Loucy (cell line): ENCODE measurements around the gene WEE2.

Experiments used
- CTCF ChIP-seq: fragments of 200-600 bp; sonication (generic); conservative IDR thresholded peaks from 2 replicates; pipeline ENCODE4 v1.5.1; 2014; ENCODE audit warnings: mild to moderate bottlenecking, antibody characterized with exemption, low read length
- EZH2phosphoT487 ChIP-seq: fragments of 200-600 bp; IDR thresholded peaks from 2 replicates; pipeline ENCODE4 v1.6.1; 2018; ENCODE audit warnings: antibody characterized with exemption, mild to moderate bottlenecking, moderate library complexity, borderline replicate concordance

- no peak for TF ChIP-seq CTCF
- no peak for TF ChIP-seq EZH2phosphoT487
These were observed 29.1 kb upstream of the WEE2 start for GRCh38 chr7:141679014-141679413.
